Peyer's patch (tissue), 4 donors: Measurements from ENCODE around the gene ENDOU.

Experiments used
- POLR2A ChIP-seq, 2 donors: fragments of 450-650 bp; IDR thresholded peaks; one replicate each; pipeline ENCODE4 v1.5.1; 2017; ENCODE audit warnings: antibody characterized with exemption in 2 of 2, mild to moderate bottlenecking in 2 of 2, moderate library complexity in 2 of 2
- TF ChIP-seq, protein P1 (sequence below), 6 experiments: fragments of 450-650 bp in 4 of 6; fragments of 200-600 bp in 2 of 6; sonication (generic) in 1 of 6; IDR thresholded peaks; one replicate each; pipeline ENCODE4 v1.5.1; 2017 to 2019; ENCODE audit warnings: antibody characterized with exemption in 6 of 6, mild to moderate bottlenecking in 3 of 6, moderate library complexity in 1 of 6

DNA sequence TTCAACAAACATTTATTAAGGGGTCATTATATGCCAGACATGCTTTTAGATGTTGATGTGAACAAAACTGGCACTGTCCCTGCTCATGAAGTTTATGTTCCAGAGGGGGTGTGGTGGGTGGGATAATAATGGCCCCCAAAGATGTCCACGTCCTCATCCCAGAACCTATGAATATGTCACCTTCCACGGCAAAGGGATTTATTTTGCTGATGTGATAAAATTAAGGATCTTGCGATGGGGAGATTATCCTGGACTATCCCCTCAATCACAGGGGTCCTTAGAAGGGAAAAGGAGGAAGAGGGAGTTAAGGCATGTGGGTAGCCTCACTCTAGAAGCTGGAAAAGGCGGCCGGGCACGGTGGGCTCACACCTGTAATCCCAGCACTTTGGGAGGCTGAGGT lies 46.0 kb upstream of the ENDOU start:
- TF ChIP-seq, protein P1, sequence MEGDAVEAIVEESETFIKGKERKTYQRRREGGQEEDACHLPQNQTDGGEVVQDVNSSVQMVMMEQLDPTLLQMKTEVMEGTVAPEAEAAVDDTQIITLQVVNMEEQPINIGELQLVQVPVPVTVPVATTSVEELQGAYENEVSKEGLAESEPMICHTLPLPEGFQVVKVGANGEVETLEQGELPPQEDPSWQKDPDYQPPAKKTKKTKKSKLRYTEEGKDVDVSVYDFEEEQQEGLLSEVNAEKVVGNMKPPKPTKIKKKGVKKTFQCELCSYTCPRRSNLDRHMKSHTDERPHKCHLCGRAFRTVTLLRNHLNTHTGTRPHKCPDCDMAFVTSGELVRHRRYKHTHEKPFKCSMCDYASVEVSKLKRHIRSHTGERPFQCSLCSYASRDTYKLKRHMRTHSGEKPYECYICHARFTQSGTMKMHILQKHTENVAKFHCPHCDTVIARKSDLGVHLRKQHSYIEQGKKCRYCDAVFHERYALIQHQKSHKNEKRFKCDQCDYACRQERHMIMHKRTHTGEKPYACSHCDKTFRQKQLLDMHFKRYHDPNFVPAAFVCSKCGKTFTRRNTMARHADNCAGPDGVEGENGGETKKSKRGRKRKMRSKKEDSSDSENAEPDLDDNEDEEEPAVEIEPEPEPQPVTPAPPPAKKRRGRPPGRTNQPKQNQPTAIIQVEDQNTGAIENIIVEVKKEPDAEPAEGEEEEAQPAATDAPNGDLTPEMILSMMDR (IDR thresholded peaks at IDR 0.05): no peak
- TF ChIP-seq POLR2A (IDR thresholded peaks at IDR 0.05): no peak
